Astrocyte (in vitro differentiated cells and primary cell): ENCODE data around the gene RPS6KB2. TPM values are rescaled to one million over a fixed set of nuclear protein-coding genes. Genes with fewer than 3 reads are reported as not detected.

Experiments used
- DNase-seq: peaks from one replicate; pipeline ENCODE4 v3.0.0-alpha.2; 2010; ENCODE audit warnings: low read depth
- FAIRE-seq: peaks from 2 replicates; lab custom pipeline; 2011; peaks lifted over from hg19 to GRCh38; lab: Jason Lieb, UNC
- H2AFZ ChIP-seq: 2 replicates; pipeline ENCODE4 v1.6.0; 2012; ENCODE audit warnings: low read depth, low read length, inconsistent platforms
- H3K27ac ChIP-seq: 2 replicates; pipeline ENCODE4 v1.5.1; 2011; ENCODE audit warnings: low read depth, low read length, inconsistent platforms
- H3K27me3 ChIP-seq: 2 replicates; pipeline ENCODE4 v1.6.0; 2011; ENCODE audit warnings: low read length, inconsistent platforms; ENCODE audit not compliant: insufficient read depth
- H3K36me3 ChIP-seq: 2 replicates; pipeline ENCODE4 v1.5.1; 2011; ENCODE audit warnings: low read length, inconsistent platforms; ENCODE audit not compliant: insufficient read depth
- H3K4me1 ChIP-seq: 2 replicates; pipeline ENCODE4 v1.5.1; 2011; ENCODE audit warnings: low read length, inconsistent platforms; ENCODE audit not compliant: insufficient read depth
- H3K4me2 ChIP-seq: 2 replicates; pipeline ENCODE4 v1.6.0; 2012; ENCODE audit warnings: low read length, inconsistent platforms
- H3K4me3 ChIP-seq: 2 replicates; pipeline ENCODE4 v1.5.1; 2011; ENCODE audit warnings: low read depth, mild to moderate bottlenecking, low read length, inconsistent platforms; ENCODE audit not compliant: insufficient read depth
- H3K79me2 ChIP-seq: 2 replicates; pipeline ENCODE4 v1.6.0; 2012; ENCODE audit warnings: mild to moderate bottlenecking, low read length, inconsistent platforms; ENCODE audit not compliant: insufficient read depth
- H3K9ac ChIP-seq: 2 replicates; pipeline ENCODE4 v1.6.0; 2012; ENCODE audit warnings: mild to moderate bottlenecking, low read length, inconsistent platforms
- H3K9me3 ChIP-seq: 2 replicates; pipeline ENCODE4 v1.5.1; 2012; ENCODE audit warnings: low read depth, mild to moderate bottlenecking, low read length, inconsistent platforms; ENCODE audit not compliant: insufficient read depth
- H4K20me1 ChIP-seq: 2 replicates; pipeline ENCODE4 v1.6.0; 2012; ENCODE audit warnings: low read length, inconsistent platforms; ENCODE audit not compliant: insufficient read depth
- H3K27ac Mint-ChIP-seq: one replicate; pipeline ENCODE4 v1.8.0; 2021; ENCODE audit warnings: mild to moderate bottlenecking, mixed read lengths; ENCODE audit not compliant: unreplicated experiment
- H3K27me3 Mint-ChIP-seq: one replicate; pipeline ENCODE4 v1.8.0; 2021; ENCODE audit warnings: low read depth, mixed read lengths; ENCODE audit not compliant: unreplicated experiment
- H3K36me3 Mint-ChIP-seq: one replicate; pipeline ENCODE4 v1.8.0; 2021; ENCODE audit warnings: low read depth, mixed read lengths; ENCODE audit not compliant: unreplicated experiment
- H3K4me1 Mint-ChIP-seq: one replicate; pipeline ENCODE4 v1.8.0; 2021; ENCODE audit warnings: low read depth, mixed read lengths; ENCODE audit not compliant: unreplicated experiment
- H3K4me3 Mint-ChIP-seq: one replicate; pipeline ENCODE4 v1.8.0; 2021; ENCODE audit warnings: mild to moderate bottlenecking, moderate library complexity, mixed read lengths; ENCODE audit not compliant: unreplicated experiment
- H3K9me3 Mint-ChIP-seq: one replicate; pipeline ENCODE4 v1.8.0; 2021; ENCODE audit warnings: mild to moderate bottlenecking, mixed read lengths; ENCODE audit not compliant: unreplicated experiment
- EZH2 ChIP-seq: IDR thresholded peaks from 2 replicates; pipeline ENCODE4 v1.6.1; 2012; ENCODE audit warnings: mild to moderate bottlenecking, low read length, inconsistent platforms; ENCODE audit not compliant: insufficient read depth
- total RNA-seq: library from RNA; stranded (reverse); gene quantifications from 2 replicates; pipeline ENCODE4 v1.2.1, GENCODE V29; 2021
- TF ChIP-seq, protein P1 (sequence below): IDR thresholded peaks from 2 replicates; pipeline ENCODE4 v1.5.1; 2011; ENCODE audit warnings: low read depth, mild to moderate bottlenecking, inconsistent platforms, low read length, moderate library complexity; ENCODE audit not compliant: insufficient read depth

RPS6KB2 gene
- total RNA-seq, 1 donor from 2014 or later = 52.9 TPM

DNA sequence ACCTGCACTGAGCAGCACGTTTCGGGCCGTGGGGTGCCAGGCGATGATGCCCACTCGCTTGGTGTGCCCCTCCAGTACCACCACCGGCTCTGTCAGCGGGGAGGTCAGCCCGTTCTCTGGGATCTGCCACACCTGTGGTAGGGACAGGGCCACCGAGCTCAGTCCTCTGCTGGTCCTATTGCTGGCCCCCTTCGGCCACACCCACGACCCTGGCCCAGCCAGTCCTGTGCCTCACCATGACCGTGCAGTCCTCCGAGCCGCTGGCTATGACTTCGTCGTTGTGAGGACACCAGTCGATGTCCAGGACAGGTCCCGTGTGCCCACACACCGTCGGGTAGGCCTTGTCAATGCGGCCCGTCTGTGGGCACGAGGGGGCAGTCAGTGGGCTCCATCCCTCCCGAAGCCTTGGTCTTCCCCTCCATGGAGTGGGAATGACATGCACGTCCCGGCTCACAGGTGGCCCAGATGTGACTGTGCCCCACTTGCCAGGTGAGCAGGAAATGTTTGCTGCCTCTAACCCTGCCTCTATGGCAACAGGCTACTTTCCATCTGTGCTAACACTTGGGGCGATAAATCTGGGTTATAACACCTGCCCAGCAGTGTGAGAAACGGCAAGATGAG lies 13.5 kb downstream of the RPS6KB2 start:
- peaks cover 20% of the 10 kb centered on the region for H4K20me1 ChIP-seq
- H3K27me3 Mint-ChIP-seq = peaks cover 4% of the 10 kb centered on the region
- no peak overlapping the region for H2AFZ ChIP-seq
- peaks cover 15% of the 10 kb centered on the region for H3K79me2 ChIP-seq
- peak overlapping the region; percentile 94 for H3K4me3 Mint-ChIP-seq
- no peak overlapping the region for H3K9ac ChIP-seq
- H3K4me1 Mint-ChIP-seq = peaks cover 11% of the 10 kb centered on the region
- no peaks in the 10 kb centered on the region for H3K27me3 ChIP-seq
- no peak for TF ChIP-seq EZH2
- TF ChIP-seq, protein P1, sequence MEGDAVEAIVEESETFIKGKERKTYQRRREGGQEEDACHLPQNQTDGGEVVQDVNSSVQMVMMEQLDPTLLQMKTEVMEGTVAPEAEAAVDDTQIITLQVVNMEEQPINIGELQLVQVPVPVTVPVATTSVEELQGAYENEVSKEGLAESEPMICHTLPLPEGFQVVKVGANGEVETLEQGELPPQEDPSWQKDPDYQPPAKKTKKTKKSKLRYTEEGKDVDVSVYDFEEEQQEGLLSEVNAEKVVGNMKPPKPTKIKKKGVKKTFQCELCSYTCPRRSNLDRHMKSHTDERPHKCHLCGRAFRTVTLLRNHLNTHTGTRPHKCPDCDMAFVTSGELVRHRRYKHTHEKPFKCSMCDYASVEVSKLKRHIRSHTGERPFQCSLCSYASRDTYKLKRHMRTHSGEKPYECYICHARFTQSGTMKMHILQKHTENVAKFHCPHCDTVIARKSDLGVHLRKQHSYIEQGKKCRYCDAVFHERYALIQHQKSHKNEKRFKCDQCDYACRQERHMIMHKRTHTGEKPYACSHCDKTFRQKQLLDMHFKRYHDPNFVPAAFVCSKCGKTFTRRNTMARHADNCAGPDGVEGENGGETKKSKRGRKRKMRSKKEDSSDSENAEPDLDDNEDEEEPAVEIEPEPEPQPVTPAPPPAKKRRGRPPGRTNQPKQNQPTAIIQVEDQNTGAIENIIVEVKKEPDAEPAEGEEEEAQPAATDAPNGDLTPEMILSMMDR = no peak
- DNase-seq = no peak
- no peak overlapping the region for H3K4me3 ChIP-seq
- no peak overlapping the region for H3K27ac ChIP-seq
- H3K4me1 ChIP-seq = peaks cover 17% of the 10 kb centered on the region
- H3K36me3 ChIP-seq = no peaks in the 10 kb centered on the region
- FAIRE-seq = no peak
- H3K9me3 Mint-ChIP-seq = no peaks in the 10 kb centered on the region
- no peaks in the 10 kb centered on the region for H3K9me3 ChIP-seq
- peaks cover 1% of the 10 kb centered on the region for H3K36me3 Mint-ChIP-seq
- H3K4me2 ChIP-seq = peak overlapping the region; percentile 97
- no peak overlapping the region for H3K27ac Mint-ChIP-seq

- H3K9me3 ChIP-seq = no peaks in the 10 kb centered on the region
- peak overlapping the region; percentile 87 for H3K27ac Mint-ChIP-seq
- peak overlapping the region; percentile 18 for H2AFZ ChIP-seq
- peak overlapping the region; percentile 94 for H3K4me3 Mint-ChIP-seq
- TF ChIP-seq, protein P1 = no peak
- TF ChIP-seq EZH2 = no peak
- peaks cover 9% of the 10 kb centered on the region for H3K4me1 Mint-ChIP-seq
- FAIRE-seq = no peak
- H3K4me3 ChIP-seq = peak overlapping the region; percentile 80
- H3K27me3 Mint-ChIP-seq = peaks cover 4% of the 10 kb centered on the region
- peaks cover 20% of the 10 kb centered on the region for H4K20me1 ChIP-seq
- H3K9ac ChIP-seq = peak overlapping the region; percentile 88
- peaks cover 12% of the 10 kb centered on the region for H3K4me1 ChIP-seq
- H3K36me3 Mint-ChIP-seq = peaks cover 1% of the 10 kb centered on the region
- DNase-seq = no peak
- no peaks in the 10 kb centered on the region for H3K27me3 ChIP-seq
- H3K79me2 ChIP-seq = peaks cover 15% of the 10 kb centered on the region
- no peaks in the 10 kb centered on the region for H3K9me3 Mint-ChIP-seq
- peak overlapping the region; percentile 33 for H3K27ac ChIP-seq
- no peaks in the 10 kb centered on the region for H3K36me3 ChIP-seq
- H3K4me2 ChIP-seq = peak overlapping the region; percentile 97
Measured at GRCh38 chr11:67442504-67443404, 14.5 kb downstream of the RPS6KB2 start.
